ENCODE measurements around the gene ASPDH.

Gene ASPDH

DNA sequence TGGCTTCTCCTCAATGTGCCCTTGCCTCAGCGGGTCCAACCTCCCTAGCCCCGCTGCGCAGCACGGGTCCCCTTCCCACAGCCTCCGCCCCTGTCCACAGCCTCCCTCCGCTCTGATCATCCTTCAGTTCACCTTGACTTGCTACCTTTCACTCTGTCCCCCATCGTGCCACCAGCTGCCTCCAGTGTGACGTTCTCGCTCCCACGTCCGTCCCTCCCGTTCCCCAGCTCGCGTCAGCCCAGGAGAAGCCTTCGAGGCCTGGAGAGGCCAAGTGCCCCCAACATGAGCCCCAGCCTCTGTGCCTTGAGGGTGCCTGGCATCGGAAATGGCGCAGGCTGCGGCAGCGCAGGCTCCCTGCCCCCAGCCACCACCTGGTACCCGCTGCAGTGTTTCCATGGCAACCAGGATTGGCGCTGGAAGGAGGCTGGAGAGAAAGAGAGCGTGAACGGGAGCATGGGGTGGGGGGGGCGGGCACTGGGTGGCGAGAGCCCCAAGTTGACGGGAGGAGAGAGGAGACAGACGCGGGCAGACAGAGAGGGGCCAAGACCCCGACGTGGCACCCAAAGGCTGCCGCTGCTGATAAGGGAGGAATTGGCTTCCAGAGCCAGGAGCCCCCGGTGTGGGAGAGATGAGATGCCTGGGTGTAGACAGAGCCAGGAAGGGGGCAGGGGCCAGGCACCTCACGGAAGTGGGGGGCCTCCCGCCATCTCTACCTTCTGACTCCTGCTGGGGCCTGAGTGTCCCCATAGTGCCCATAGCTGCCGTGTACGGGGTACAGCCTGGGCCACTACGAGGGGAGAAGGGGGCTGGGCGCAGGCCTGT lies 844 bp upstream of the ASPDH start:
- no peak for DNase-seq (ENCODE audit: low spot score)

DNA sequence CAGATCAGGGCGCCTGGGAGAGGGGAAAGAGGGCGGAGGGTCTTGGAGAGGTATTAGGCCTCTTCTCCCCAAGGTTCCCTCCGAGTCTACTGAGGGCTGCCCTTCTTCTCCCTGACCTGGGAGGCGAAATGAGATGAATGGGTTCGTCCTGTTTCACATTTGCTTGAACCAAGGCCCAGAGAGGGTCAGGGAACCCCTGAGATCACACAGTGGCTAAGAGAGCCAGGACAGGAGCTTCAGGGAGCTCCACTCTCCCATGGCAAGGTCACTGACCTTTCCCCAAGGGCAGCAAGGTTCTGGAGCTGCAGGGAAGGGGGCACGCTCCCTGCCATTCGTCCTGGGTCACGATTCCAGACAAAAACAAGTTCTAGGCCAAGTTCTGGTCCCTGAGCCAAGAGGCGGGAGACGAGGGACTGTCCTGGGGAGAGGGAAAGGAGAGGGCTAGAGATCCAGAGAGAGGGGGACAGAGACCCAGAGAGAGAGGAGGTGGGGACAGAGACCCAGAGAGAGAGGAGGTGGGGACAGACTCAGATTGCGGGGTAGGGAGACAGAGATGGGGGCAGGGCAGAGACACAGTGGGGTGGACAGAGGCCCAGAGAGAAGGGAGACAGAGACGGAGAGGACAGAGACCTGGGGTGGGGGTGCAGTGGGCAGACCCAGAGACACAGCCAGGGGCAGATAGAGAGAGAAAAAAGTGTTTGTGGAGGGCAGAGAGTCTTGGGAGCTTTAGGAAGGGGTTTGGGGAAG lies 541 bp downstream of the ASPDH start:
- DNase-seq (ENCODE audit: low spot score) = no peak

DNA sequence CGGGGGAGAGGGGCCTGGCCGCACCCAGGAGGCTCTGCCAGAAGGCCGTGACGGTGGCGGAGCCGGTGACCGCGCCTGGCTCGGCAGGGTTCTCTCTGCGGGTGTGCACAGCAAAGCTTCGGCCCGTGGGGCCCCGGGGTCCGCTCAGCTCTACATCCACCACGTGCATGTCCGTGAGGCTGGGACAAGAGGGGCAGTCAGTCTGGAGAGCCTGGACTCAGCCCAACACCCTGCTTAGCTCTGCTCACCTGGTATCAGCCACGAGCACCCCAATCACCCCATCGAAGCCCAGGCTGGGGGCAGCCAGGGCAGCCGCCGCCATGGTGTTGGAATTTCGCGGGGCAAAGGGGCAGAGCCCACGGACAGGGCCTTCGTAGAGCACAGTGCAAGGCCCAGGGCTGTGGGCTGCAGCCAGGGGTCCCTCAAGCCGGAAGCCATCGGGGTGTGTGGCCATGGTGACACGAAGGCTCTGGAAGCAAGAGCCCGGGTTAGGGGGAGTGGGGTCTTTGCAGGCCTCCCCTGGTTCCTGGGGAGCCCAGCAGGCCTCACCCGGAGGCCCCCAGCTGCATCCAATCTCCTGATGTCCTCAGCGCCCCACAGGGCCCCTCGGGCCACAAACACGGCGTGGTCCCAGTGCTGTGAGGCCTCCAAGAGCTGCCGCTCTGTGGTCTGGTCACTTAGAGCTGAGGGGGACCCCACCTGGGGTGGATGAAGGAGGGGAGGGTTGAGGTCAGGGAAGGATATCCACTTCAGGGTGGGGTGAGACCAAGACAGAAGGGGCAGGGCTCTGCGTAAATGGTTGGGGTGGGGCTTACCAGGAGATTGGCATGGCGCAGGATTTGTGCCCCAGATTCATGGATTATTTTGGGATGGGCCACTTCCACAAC lies 1.4 kb downstream of the ASPDH start:
- no peak for DNase-seq (ENCODE audit: low spot score)

DNA sequence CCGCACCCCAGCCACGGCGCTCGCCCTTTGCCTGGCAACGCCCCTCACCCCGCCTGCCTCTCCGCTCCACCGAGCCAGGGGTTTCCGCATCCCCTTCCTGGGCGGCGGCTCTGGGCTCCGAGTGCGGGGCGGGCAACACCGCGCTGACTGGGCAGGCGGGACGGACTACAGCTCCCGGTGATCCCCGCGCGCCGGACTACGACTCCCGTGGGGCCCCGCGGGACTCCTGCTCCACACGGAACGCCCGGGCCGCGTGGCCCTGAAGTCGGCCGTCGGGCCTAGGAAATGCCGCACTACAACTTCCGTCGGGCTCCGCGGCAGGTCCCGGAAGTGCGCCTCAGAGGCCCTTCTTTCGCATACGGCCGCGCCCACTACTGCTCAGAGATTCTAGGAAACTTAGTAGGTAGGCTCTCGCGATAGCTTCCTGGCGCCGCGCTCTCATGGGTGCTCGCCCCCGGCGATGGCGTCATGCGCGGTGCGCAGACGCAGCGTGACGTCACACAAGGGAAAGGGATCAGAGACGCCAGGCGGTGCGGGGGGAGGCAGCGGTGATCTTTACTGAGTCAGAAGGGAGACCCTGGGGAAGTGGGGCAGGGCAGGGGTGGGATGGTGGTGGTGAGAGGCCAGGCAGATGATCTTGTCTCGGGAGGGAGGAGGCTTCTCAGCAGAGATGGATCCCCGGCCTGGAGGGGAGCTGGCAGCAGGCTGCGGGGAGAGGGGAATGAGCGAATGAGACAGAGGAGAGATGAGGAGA lies 2.5 kb downstream of the ASPDH start, which contains the start of gene JOSD2:
JOSD2 (minus strand) TSS at position 123 of the 754 bp plus-strand sequence. CDS start 760 bp downstream, outside the sequence.
- peak; percentile 98 for DNase-seq (ENCODE audit: low spot score)

DNA sequence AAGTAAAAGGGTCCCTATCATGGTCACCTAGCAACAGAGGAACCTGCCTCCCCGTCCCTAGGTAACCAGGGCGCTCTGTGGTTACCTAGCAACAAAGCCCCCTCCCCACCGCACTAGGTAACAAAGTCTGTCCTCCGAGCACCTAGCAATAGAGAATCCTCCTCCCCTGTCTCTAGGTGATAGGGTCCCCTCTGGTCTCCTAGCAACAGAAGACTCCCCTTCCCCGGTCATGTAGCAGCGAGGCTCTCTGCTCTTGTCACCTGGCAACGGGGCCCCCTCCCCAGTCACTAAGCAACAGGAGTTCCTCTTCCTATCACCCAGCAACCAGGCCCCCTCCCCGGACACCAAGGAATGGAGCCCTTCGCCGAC lies 3.0 kb downstream of the ASPDH start:
- DNase-seq (ENCODE audit: low spot score) = no peak

DNA sequence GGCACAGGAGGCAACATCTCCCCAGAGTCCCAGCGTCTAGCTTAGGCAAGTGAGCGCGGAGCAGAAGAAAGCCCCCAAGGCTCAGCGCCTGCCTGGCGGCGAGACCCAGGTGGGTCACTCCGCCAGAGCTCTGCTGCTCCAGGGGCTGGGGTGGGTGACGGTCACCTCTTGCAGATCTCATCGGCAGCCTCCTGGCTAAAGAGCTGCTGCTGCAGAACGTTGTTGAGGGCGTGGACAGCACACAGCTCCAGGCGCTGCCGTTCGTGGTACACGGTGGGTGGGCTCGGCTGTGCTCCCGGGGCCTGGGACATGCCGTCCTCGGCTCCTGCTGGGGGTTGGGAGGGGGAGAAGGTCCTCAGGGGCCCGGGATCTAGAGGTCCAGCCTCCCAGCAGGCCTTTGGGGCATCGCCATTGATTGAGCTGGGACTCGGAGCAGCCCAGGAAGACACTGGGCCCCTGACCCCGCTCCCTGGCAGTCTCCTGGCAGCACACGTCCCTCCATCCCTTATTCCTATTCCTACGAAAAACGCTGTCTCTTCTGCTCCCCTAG lies 3.5 kb downstream of the ASPDH start:
- no peak for DNase-seq (ENCODE audit: low spot score)

DNA sequence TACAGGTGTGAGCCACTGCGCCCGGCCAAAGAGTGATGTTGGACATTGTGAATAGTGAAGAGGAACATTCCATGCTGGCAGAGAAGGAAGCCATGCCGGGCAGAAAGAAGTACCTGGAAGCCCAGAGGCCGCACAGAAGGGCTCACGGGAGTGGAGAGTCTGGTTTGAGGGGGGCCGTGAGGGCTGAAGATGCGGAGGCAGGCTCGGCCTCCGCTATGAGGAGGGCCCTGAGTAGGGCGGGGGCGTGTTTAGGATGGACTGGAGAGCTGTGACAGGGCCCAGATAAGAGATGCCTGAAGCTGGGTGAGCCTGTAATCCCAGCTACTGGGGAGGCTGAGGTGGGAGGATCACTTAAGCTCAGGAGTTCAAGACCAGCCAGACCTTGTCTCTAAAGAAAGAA lies 4.3 kb downstream of the ASPDH start:
- no peak for DNase-seq (ENCODE audit: low spot score)

DNA sequence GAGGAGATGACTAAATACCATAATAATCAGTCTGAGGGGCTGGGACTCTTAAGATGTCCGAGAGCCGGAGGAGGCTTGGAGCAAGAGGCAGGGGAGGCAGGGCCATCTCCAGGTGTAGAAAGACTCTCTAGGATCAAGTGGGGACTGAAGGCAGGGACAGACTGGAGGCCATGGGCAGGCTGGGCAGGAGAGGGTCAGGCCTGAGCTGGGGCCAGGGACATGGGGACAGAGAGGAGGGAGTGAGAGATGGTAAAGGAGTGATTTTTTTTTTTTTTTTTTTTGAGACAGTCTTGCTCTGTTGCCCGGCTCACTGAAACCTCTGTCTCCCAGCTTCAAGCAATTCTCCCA lies 4.9 kb downstream of the ASPDH start:
- DNase-seq (ENCODE audit: low spot score) = no peak

DNA sequence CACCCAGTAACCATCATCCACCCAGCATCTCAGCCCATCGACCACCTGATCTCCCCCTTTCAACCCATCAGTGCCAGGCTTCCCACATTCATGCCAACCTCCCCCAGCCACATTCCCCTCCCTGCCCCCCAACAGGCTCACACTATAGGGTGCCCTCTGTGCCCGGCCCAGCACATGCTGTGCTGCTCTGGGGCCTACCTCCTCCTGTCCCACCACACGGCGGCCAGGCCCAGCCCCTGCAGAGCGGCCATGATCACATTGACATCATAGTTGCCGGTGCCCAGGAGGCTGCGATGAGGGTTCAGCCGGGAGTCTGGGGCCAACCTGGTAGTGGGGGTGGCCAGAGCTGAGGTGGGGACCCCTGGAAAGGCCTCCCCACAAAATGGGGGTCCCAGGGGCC lies 6.3 kb downstream of the ASPDH start:
- DNase-seq (ENCODE audit: low spot score) = no peak

DNA sequence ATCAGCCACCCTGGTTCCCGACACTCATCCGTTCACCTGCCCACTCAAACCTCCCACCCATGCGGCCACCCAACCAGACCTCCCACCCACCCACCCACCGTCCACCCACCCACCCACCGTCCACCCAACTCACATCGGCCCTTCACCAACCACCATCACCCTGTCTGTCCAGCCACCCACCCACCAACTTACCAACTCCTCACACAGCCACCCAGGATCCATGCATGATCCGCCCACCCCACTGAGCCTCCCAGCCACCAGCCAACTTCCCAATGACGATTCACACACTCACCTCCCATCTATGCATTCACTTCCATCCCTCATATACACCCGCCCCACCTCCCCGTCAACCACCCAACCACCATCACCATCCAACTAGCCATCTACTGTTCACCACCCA lies 7.0 kb downstream of the ASPDH start:
- no peak for DNase-seq (ENCODE audit: low spot score)

DNA sequence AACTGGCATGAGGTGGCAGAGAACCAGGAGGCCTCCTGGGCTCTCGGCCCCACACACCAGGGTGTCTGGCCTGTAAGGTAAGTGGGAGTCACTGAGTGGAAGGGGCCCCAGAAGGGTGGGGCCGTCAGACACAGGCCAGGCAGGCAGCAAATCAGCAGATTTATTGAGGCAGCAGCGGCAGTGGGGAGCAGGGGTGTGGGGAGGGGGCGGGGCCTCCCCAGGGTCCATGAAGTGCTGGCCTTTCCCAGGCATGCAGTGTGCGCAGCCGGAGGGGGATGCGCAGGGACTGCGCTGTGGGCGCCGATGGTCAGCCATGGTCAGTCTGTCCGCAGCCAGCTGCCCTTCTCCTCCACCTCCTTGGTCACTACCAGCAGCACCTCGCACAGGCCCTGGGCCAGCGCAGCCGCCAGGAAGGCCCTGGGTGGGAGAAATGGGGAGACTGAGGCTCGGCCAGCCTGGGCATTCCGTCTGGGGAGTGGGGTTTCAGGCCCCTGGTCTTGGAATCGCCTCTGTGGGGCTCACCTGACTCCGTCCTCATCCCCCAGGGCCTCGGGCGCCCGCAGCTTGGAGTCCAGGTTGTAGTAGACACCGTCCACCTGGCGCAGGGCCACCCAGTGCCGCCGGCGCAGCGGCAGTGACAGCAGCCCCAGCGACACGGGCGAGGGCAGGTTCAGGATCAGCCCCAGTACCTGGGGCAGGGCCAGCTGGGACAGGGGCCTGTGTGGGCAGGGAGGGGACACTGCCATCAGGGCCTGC lies 7.7 kb downstream of the ASPDH start:
- DNase-seq (ENCODE audit: low spot score) = no peak

DNA sequence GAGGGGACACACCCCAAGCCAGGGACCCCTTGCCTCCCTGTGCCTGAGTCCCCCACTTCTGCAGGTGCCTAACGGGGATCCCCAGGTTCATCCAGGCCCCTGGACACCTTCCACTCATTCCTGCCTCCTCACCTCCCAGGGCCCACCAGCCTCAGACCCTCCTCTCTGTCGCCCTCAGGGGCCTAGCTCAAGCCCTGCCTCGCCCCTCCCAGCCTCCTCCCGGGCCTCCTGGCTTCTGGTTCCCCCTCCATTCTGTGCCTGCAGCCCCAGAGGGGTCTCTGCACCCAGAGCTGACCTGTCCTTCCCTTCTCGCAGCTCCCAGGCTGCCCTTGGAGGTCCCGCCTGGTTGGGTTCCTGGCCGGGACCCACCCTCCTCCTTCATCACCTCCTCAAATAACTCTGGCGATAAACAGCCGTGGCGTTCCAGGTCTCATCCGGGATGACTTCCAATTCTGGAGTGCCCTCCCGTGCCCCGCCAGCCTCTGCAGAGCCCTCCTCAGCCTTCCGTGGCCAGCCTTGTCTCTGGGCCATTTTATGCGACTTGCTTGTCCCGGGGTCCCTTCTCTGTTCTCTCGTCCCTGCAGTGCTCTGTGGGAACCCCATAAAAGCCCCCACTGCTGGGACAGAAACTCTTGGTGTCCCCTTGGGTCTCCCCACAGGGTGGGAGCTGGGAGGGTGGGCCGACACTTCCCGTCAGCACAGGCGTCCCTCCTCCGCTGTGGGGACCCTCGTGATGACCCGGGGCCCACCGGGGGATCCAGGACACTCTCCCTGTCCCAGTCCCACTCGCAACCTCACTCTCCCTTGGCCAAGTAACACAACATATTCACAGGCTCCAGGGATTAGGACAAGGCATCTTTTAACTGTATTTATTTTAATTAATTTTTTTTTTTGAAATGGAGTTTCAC lies 11.9 kb downstream of the ASPDH start:
- no peak for DNase-seq (ENCODE audit: low spot score)

DNA sequence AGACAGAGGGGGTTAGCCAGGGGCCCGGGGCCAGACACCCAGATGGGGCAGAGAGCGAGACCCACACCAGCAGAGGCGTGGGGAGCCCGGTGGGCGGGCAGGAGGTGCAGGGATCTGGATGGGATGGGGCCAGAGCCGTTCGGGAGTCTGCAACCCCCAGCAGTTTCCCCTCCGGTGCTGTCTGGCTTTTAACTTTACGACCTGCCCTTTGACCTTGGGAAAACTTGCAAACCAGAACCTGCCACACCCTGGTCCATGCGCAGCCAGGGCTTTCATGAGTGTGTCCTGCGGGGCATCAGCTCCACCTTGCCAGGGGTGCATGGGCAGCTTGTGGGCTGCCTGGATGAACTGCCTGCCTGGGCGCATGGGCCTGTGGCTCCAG lies 12.5 kb downstream of the ASPDH start:
- DNase-seq (ENCODE audit: low spot score) = no peak

DNA sequence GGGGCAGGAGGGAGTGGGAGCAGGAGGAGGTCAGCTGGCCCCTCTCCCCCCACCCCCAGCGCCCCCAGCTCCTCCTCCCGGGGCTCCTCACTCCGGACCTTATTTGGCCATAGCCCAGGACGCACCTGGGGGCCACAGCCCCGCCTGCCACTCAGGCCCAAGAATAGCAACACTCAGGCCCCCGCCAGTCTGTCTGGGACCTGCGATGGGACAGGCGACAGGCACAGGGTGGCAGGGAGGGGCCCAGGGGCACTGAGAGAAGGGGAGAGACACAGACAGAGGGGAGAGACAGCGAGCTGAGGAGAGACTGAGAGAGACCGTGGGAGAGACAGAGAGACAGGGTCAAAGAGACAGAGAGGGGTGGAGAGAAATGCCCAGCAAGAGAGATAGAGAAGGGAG lies 13.0 kb downstream of the ASPDH start:
- no peak for DNase-seq (ENCODE audit: low spot score)

DNA sequence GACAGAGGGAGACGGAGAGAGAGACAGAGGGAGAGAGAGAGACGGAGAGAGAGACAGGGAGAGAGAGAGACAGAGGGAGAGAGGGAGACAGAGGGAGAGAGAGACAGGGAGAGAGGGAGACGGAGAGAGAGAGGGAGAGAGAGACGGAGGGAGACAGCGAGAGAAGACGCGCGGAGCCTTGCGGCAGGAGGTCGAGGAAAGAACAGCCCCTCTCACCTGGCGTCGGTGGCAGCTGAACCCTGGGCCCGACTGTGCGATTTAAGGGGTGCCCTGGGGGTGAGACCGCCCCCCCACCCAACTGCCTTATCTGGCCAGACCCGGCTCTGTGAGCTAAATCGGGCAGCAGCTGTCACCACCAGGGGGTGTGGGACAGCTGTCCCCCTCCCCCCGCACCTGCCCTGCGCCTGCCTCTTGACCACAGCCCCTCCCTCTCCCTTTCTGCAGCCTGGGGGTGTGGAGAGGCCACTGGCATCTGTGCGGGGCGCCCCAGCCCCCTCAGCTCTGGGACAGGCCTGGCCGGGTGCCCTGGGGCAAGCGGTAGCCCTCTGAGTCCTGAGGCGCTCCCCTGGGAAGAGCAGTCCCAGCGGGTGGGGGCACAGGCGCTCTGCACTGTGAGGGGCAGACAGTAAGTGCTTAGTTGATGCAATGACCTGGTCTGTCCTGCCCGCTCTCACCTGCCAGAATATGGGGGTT lies 13.5 kb downstream of the ASPDH start:
- DNase-seq (ENCODE audit: low spot score) = no peak

DNA sequence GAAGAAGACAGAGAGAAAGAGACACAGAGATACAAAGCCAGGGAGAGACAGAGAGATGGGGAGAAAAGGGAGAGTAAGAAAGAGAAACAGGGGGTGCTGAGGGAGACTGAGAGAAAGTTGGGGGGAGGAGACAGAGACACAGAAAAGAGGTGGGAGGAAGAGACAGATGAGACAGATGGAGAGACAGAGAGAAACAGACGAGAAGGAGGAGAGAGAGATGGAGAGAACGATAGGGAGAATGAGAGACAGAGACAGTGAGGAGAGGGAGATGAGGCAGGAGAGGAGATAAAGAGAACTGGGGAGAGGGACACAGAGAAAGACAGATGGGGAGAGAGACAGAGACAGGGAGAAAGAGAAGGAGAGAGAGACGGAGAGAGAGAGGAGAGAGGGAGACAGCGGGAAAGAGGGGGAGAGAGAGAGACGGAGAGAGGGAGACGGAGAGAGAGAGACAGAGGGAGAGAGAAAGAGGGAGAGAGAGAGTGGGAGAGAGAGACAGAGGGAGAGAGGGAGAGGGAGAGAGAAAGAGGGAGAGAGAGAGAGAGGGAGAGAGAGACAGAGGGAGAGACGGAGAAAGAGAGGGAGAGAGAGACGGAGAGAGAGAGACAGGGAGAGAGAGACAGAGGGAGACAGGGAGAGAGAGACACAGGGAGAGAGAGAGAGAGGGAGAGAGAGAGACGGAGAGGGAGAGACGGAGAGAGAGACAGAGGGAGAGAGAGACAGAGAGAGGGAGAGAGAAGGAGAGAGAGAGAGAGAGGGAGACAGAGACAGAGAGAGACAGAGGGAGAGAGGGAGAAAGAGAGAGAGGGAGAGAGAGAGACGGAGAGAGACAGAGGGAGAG lies 15.3 kb downstream of the ASPDH start:
- no peak for DNase-seq (ENCODE audit: low spot score)

DNA sequence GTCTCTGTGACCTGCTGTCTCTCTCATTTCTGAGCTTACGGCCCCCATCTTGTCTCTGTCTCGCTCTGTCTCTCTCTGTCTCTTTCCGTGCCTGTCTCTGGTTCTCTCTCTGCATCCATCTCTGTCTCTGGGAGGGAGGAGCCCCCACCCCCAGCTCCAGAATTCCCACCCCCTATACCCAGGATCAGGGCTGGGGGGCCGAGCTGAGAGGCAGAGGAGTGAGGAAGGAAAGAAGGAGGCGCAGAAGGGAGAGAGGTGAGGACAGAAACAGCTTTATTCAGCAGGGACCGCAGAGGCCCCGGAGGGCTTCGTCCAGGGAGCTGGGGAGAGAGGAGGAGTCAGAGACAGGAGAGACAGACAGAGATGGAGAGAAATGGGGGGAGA lies 16.7 kb downstream of the ASPDH start:
- no peak for DNase-seq (ENCODE audit: low spot score)

All from activated CD4-positive, alpha-beta T cell treated with anti-CD3 and anti-CD28 coated beads, Interleukin-2, Interleukin-4, amounts not matched to agents 100 ng/mL and 50 ng/mL, durations not matched to agents 16 hours and 8 hours (primary cell).